HL-60 (cell line): Measurements from ENCODE around the gene FANCC.

Experiments used
- DNase-seq, 2 experiments: peaks; one replicate each; pipeline ENCODE4 v3.0.0-alpha.2; 2010 to 2020; ENCODE audit warnings: low read depth in 1 of 2, low spot score in 1 of 2
- H3K27ac ChIP-seq: fragments of 250-450 bp; sonication (Bioruptor Pico); replicated peaks from 2 replicates; pipeline ENCODE4 v1.5.1; 2020; ENCODE audit warnings: mild to moderate bottlenecking, moderate library complexity
- H3K27me3 ChIP-seq: fragments of 250-450 bp; sonication (Bioruptor Pico); 2 replicates; pipeline ENCODE4 v1.5.1; 2021; ENCODE audit warnings: mild to moderate bottlenecking, moderate library complexity; ENCODE audit not compliant: insufficient read depth, poor library complexity, severe bottlenecking
- H3K4me3 ChIP-seq: replicated peaks from 2 replicates; pipeline ENCODE4 v1.5.1; 2011; ENCODE audit warnings: mild to moderate bottlenecking, control low read depth, low read length; ENCODE audit not compliant: insufficient read depth
- GABPA ChIP-seq: IDR thresholded peaks from 2 replicates; pipeline ENCODE4 v1.6.1; 2012; ENCODE audit warnings: low read depth
- POLR2AphosphoS5 ChIP-seq: IDR thresholded peaks from 2 replicates; pipeline ENCODE4 v1.6.1; 2012; ENCODE audit warnings: low read depth
- SPI1 ChIP-seq: IDR thresholded peaks from 2 replicates; pipeline ENCODE4 v1.6.1; 2012; ENCODE audit warnings: low read depth, mild to moderate bottlenecking, borderline replicate concordance
- TF ChIP-seq, protein P1 (sequence below): IDR thresholded peaks from one replicate; pipeline ENCODE4 v1.5.1; 2011; ENCODE audit warnings: low read length, control low read depth, inconsistent platforms; ENCODE audit not compliant: insufficient read depth
- TF ChIP-seq, protein P2 (sequence below): IDR thresholded peaks from 2 replicates; pipeline ENCODE4 v1.6.1; 2012; ENCODE audit warnings: low read depth; ENCODE audit not compliant: insufficient replicate concordance

FANCC gene

DNA sequence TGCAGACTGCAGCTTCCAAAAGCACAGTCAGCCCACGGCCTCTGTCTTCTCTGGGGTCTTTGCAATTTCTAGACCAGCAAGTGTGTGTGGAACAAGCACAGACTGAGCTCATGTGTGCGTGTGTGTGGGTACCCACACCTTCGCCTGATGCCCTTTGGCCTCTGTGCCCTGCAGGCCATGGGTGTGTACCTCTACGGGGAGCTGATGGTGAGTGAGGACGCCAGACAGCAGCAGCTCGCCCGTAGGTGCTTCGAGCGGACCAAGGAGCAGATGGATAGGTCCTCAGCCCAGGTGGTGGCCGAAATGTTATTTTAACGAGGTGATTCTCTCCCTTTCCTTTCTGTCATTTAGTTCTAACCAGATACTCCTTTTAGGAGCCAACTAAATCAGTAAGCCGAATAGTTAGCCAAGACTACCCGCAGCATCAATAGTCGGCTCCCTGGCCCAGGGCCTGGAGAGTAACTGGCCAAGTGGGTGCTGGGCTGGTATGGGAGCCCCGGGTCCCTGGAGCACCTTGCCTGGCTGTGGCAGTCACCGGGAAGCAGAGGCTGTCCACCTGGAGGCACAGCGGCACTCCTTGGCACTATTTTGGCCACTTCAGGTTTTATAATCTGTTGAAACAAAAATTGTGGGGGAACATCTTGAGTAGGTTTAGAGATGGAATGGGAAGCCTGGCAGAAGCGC lies 235.0 kb downstream of the FANCC start:
- no peaks in the 10 kb centered on the region for H3K27me3 ChIP-seq
- DNase-seq = no peak

DNA sequence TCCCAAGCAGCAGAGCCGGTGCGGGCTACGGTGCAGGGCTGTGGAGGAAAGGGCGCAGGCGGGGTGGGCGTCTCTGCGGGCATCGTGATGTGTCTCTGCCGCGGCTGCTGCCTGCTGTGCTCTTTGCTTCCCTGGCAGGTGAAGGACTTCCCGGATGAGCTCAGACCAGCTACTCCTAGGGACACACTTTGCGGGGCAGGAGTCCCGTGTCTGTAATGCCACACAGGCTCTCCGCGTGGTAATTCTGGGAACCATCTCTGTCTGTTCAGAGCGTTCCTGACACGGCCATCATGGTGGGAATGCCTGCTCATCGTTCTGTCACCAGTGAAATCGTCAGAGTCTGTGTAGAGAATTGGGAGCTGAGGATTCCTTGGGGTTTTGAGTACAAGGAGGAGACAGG lies 235.5 kb downstream of the FANCC start:
- DNase-seq = no peak
- Histone ChIP-seq H3K4me3 (no peak overlapping the region), H3K27ac (no peak overlapping the region), H3K27me3 (no peaks in the 10 kb centered on the region)
- TF ChIP-seq, protein P1, sequence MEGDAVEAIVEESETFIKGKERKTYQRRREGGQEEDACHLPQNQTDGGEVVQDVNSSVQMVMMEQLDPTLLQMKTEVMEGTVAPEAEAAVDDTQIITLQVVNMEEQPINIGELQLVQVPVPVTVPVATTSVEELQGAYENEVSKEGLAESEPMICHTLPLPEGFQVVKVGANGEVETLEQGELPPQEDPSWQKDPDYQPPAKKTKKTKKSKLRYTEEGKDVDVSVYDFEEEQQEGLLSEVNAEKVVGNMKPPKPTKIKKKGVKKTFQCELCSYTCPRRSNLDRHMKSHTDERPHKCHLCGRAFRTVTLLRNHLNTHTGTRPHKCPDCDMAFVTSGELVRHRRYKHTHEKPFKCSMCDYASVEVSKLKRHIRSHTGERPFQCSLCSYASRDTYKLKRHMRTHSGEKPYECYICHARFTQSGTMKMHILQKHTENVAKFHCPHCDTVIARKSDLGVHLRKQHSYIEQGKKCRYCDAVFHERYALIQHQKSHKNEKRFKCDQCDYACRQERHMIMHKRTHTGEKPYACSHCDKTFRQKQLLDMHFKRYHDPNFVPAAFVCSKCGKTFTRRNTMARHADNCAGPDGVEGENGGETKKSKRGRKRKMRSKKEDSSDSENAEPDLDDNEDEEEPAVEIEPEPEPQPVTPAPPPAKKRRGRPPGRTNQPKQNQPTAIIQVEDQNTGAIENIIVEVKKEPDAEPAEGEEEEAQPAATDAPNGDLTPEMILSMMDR = no peak
- TF ChIP-seq, protein P2, sequence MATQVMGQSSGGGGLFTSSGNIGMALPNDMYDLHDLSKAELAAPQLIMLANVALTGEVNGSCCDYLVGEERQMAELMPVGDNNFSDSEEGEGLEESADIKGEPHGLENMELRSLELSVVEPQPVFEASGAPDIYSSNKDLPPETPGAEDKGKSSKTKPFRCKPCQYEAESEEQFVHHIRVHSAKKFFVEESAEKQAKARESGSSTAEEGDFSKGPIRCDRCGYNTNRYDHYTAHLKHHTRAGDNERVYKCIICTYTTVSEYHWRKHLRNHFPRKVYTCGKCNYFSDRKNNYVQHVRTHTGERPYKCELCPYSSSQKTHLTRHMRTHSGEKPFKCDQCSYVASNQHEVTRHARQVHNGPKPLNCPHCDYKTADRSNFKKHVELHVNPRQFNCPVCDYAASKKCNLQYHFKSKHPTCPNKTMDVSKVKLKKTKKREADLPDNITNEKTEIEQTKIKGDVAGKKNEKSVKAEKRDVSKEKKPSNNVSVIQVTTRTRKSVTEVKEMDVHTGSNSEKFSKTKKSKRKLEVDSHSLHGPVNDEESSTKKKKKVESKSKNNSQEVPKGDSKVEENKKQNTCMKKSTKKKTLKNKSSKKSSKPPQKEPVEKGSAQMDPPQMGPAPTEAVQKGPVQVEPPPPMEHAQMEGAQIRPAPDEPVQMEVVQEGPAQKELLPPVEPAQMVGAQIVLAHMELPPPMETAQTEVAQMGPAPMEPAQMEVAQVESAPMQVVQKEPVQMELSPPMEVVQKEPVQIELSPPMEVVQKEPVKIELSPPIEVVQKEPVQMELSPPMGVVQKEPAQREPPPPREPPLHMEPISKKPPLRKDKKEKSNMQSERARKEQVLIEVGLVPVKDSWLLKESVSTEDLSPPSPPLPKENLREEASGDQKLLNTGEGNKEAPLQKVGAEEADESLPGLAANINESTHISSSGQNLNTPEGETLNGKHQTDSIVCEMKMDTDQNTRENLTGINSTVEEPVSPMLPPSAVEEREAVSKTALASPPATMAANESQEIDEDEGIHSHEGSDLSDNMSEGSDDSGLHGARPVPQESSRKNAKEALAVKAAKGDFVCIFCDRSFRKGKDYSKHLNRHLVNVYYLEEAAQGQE = no peak
- TF ChIP-seq SPI1 = no peak

More for the DNA sequence above, 235.0 kb downstream of the FANCC start:
- Histone ChIP-seq H3K4me3 (no peak overlapping the region), H3K27ac (no peak overlapping the region)
- TF ChIP-seq GABPA = no peak

DNA sequence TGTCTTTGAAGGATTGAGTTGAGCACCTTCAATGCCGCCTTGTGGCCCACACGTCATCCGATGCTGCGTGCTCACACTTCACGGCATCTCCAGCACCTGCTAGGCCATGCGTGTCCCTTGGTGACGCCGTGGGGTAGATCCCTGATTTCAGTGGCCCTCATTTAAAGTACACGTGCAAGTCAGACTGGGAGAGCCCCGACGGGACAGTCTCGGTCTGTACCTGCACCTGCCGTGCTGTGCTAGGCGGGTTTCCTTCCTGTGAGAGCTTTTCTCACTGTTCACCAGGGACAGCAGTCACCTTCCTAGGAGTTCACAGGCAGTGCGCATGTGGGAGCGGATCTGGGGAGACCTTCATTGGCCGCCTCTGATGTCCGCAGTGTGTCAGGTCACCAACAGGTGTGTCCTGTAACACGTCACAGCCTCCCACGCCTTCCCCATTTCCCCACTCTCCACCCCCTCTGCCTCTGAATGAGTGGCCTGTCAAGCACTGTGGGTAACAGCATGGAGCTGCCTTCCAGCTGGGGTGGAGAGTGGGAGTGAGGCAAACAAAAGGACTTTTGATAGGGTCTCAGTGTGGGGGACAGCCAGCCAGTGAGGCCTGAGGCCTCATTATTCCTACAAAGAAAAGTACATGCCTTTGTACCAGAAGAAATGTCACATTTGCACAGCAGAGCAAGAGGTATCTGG lies 236.4 kb downstream of the FANCC start:
- Histone ChIP-seq H3K4me3 (no peak overlapping the region), H3K27ac (no peak overlapping the region), H3K27me3 (no peaks in the 10 kb centered on the region)
- TF ChIP-seq, protein P1 = no peak
- TF ChIP-seq, protein P2 = no peak
- TF ChIP-seq SPI1 (no peak), POLR2AphosphoS5 (no peak), GABPA (no peak)
- DNase-seq = no peak

DNA sequence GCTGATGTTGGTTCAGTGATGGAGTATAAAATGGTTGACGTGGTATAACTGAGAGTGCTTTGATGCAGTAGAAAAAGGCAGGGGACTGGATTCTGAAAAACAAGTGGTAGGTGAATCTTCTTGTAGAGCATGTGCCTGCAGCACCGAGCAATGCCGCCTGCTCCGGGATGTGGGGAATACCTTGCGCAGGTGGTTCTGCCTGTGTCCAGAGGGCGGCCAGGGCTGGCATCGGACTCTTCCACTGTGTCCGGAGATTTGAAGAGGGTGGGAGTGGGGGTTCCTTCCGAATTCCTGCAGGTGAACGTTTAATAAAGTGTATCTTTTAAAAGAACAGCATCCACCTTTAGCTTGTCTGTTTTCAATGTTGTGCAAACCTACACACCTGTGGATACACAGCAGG lies 238.0 kb downstream of the FANCC start:
- TF ChIP-seq, protein P1 = no peak
- no peak for TF ChIP-seq SPI1
- TF ChIP-seq GABPA = no peak
- H3K4me3 ChIP-seq = no peak overlapping the region
- H3K27me3 ChIP-seq = no peaks in the 10 kb centered on the region
- H3K27ac ChIP-seq = no peak overlapping the region
- no peak for DNase-seq
